HG02610 (cell line): ENCODE data around the gene PIK3R5.

ENCODE experiments used
- ATAC-seq: cut with Tn5 transposase; IDR thresholded peaks from one replicate; pipeline ENCODE4 v1.9.1; 2021; ENCODE audit warnings: mild to moderate bottlenecking, moderate library complexity; ENCODE audit not compliant: unreplicated experiment

PIK3R5 gene

GRCh38 chr17:8900626-8901585 is 64.6 kb downstream of the PIK3R5 start:
- ATAC-seq: peak; percentile 32

DNA sequence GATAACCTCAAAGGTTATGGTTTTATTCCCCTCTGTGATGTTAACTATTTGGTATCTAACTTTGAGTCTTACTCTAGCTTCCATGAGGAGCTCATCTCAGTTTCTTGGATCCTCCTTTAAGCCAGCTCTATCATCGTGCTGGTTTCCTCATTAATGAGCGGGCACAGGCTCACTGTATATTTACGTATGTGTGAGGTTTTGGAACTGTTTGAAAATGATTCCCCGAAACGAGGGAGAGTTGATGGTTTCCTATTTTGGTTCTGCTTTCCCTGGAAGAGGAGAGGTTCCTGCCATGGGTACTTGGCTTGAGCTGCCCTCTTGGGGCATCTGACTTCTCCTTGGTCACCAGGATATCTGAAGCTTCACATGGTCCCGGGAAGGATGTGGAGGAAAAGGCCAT is 65.3 kb downstream of the PIK3R5 start:
- no peak for ATAC-seq

DNA sequence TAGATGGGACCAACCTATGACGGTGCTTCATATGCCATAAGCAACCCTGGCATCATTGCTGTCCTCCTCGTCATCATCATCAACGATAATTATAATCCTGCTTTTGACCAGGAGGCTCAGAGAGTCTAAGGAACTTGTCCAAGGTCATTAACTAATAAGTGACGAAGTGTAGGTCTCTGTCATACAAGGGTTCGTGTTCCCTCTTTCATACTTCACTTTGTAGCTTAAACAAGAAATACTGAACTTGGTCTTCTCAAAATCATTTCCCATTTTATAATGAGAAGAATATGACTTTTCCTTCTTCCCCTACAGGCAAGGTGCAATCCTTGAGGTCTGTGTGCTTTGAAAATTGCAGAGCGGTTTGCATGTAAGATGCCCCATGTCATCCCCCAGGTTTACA is 66.9 kb downstream of the PIK3R5 start:
- no peak for ATAC-seq

DNA sequence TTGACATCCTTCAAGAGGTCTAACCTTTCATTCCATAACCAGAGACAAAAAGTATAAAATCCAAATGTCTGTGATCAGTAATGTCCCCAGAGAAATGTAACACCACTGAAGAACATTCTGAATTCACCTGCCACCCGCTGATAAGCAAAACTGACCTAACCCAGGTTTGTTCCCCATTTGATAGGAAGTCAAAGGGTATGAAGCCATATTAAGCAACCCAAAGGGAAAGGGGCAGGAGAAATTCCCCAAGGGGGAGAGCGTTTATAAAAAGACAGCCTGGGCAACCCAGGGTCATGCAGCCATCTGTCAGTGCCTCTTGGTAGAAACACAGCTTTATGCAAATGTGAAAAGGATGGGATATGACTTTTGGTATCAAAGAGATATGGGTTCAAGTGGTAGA is 67.4 kb downstream of the PIK3R5 start:
- ATAC-seq: no peak

DNA sequence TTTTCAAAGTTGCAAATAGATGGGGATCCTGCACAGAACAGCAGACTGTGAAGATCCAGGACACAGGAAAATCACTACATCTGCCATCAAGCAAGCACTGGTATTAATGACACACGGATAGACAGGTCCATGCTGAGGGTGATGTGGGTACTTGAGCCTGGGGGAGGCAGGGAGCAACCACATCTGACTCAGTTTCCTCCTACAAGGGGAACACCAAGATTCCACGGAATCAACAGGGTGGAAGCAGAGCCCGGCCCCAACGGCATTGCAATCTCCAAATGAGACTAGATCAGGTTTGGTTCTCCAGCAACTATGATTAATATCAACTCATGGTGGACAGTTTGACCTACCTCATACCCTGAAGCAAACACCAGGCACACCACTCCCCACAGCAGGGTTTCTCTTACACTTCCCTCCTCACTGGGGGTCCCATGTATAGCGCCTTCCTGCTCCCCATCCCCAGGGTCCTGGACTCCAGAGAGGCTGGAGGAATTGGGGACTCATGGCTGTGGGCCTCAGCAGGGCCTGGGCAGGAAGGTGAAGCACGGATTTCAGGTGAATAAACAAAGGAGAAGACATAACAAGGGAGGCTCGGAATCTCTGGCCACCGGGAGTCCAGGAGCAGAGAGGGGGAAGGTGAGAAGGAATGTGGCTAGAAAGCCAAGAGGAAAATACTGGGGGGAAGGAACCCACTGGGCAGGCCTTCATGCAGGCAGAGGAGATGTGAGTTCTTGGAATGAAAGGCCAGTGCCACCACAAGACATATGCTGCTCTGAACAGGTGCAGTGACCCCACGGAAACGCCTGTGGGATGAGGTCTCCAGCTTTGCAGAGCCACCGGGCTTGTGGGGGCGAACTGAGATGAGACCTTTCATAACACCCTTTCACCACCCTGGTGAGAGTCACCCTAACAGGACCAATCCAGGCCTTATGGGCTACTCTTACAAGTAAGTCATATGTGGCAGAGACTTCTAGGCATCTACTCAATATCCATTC is 68.6 kb downstream of the PIK3R5 start:
- no peak for ATAC-seq

- no peak for ATAC-seq
These were observed 69.4 kb downstream of the PIK3R5 start for GRCh38 chr17:8896087-8896486.

DNA sequence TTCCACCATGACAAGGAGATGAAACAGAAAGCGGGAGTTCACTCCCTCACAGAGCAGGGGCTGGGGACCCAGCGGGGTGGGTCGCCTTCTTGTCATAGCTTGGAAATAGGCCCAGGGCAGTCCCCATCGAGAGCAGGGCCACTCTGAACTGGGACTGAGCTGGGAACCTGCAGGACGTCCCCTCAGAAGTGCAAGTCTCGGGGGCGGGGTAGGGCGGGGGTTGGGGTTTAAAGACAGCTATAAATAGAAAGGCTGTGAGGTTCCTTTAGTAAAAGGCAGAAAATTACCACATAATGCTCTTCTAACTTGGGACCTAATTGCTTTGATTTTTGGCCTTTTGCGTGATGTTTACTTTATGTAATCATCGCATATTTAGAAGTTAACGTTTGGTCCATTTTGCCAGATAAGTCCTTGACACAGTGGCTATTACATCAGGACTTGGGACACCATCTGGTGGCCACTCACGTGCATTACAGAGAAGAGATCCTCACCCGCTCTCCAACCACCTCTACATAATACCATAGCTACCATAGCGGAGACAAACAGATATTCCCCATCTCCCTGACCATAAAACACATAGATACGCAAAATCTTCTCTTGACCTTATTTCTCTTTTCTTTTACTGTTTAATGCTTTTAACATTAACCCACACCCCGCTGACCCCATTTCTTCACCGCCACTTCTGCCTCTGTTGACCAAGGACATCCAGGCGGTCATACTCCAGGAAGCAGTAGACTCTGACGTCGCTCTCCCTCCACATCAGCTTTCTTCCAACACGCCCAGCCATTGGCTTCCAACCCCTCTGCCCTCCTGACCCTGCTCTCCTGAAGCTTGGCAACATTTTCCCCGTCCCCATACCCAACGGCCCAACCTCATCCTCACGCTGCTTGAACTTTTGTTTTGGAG is 70.6 kb downstream of the PIK3R5 start:
- no peak for ATAC-seq

GRCh38 chr17:8894202-8894671 is 71.3 kb downstream of the PIK3R5 start:
- ATAC-seq: no peak

GRCh38 chr17:8893621-8894201 is 71.8 kb downstream of the PIK3R5 start:
- no peak for ATAC-seq

GRCh38 chr17:8893059-8893458 is 72.4 kb downstream of the PIK3R5 start:
- ATAC-seq: no peak

DNA sequence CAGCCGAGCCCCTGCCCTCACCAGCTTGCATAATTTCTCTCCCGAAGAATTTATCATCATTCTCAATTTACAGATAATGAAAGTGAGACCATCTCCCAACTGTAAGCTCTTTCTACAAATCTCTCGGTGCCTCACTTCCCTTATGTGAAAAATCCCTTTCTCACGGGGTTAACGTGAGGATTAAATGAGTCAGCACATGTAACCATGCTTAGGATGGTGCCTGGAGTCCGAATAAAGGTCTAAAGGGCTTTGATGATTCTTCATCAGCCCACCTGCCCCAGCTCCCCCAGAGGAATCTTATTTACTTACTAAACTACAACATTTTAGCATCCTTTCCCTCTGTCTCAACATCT is 73.2 kb downstream of the PIK3R5 start:
- ATAC-seq: peak; percentile 61

GRCh38 chr17:8890671-8891070 is 74.8 kb downstream of the PIK3R5 start:
- no peak for ATAC-seq

GRCh38 chr17:8889458-8890210 is 75.9 kb downstream of the PIK3R5 start:
- no peak for ATAC-seq

DNA sequence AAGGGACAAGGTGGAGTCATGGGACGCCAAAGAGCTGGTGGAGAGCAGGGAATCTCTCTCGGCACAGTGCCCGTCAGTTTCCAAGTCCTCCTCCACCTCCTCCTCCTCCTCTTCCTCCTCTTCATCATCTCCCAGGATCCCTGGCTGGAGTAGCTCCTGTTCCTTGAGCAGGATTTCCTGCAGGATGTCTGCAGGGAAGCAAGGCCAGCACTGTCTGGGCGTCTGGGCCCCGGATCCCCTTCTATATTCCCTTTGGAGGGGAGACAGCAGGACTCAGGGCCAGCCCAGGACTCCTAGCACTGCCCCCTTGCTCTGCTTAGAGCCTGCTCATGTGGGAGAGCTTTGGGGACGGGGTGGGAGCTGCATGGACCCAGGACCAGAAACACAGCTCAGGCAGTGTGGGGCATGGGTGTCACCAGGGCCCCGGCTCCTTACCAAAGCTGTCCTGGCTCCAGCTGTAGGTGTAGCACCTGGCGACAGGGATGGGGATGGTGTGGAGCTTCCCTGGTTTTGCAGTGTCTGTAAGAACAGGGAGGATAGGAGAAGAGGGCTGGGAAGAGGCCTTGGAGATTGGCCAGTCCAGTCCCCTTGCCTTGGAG is 76.7 kb downstream of the PIK3R5 start:
- no peak for ATAC-seq

DNA sequence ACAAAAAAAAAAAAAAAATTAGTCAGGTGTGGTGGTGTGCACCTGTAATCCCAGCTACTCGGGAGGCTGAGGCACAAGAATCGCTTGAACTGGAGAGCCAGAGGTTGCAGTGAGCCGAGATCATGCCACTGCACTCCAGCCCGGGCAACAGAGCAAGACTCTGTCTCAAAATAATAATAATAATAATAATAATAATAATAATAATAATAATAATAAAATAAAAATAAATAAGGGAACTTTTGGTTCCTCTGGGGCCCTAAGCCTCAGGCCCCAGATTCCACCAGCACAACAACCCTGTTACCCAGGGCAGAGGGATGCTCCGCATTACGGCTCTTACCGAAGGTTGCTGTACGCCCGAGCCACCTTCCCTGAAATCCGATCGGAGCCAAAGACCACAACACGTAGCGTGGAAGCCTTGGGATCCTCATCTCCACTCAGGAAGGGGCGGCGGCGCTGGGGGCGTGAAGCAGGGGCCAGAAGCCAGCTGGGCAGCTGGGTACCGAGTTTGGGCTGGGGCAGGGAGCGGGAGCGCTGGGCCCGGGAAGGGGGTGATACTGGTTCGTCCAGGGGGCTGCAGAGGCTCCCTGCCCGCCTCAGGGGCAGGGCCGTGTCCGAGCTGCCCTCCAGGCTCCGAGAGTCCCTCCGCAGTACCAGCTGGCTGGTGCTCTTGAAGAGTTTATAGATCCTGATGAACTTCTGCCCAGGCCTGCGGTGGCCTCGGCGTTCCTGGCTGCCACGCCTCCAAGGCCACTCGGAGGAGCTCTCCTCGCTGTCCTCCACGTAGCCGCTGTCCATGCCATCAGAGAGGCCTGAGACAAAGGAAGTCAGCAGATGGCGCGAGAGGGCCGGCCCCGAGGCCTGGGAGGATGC is 77.4 kb downstream of the PIK3R5 start:
- ATAC-seq: no peak

DNA sequence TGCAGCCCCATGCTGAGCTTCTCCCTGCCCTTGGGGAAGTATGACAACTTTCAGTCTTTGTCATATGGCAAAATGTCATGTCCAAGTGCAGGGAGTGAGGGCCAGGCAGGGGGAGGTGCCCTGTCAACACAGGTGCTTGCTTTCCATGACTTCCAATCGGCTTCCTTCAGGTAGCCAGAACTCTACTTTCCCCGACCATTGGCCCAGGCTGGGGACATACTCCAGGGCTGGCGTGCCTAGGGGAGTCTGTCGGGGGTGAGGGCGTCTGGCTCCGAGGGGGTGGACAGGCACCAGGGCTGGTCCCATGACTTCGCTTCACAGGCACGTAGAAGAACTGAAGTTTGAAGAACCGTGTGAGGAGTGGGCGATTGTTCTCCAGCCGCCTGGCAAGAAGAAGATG is 78.2 kb downstream of the PIK3R5 start:
- no peak for ATAC-seq

DNA sequence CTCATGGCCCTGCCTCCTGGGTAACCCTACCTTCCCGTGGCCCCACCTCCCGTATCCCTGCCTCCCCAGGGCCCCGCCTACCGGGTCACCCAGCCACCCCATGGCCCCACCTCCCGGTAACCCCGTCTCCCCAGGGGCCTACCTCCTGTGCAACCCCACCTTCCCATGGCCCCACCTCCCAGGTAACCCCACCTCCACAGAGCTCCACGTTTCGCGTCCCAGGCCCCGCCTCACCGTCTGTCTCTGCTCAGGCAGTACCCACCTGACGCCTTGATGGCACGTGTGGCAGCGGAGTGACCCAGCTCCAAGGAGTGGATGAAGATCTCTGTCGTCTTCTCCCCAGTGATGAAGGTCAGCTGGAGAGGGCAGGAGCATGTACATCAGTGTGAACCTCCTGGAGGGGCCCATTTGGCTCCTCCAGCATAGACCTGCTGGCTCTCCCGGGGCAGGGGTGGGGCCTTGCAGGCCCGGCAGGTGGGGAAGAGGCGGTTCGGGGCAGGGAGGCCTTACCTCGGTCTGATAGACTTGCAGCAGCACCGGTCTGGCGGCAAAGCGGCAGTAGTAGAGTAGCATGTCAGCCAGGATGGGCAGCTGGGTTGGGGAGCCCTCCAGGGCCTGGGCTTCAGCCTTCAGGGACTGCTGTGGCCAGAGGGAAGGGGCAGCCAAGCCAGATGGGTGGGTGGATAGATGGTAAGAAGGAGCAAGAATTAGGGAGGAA is 79.4 kb downstream of the PIK3R5 start:
- ATAC-seq: no peak
